ENCODE measurements around the gene COL17A1. TPM values are rescaled to one million over a fixed set of nuclear protein-coding genes. Genes with fewer than 3 reads are reported as not detected.
A peak's percentile ranks its signal among the peaks of the same experiment; 100 is the strongest.

Gene COL17A1
- total and polyA plus RNA-seq, 5 donors: 0.07 to 0.43 (median 0.13) TPM; not detected in 1

GRCh38 chr10:103986360-103986759, 99.3 kb downstream of the COL17A1 start:
- Histone ChIP-seq H3K9me3 (ENCODE audit: control insufficient read depth, low read length) (no peaks in the 10 kb centered on the region), H3K27me3 (ENCODE audit: control insufficient read depth, insufficient read depth) (no peaks in the 10 kb centered on the region), H3K27ac (ENCODE audit: low read length) (no peak overlapping the region), H3K4me1 (ENCODE audit: control insufficient read depth, insufficient read depth, low read length) (peaks cover 8% of the 10 kb centered on the region), H3K4me3 (ENCODE audit: low read length) (no peak overlapping the region)
- DNase-seq (no peak), ATAC-seq (peak in 1 of 2 donors; percentile 29)
- 83% methylated on average over 7 of the region's 7 CpGs for WGBS
- intact Hi-C loops (cut with DNase I): loop anchor here in 1 of 4 donors (5.0 kb wide), 1 partner anchor 99 kb away; no protein-coding TSS in a partner anchor

GRCh38 chr10:103985726-103986125, 100.0 kb downstream of the COL17A1 start:
- H3K4me1 ChIP-seq (ENCODE audit: control insufficient read depth, insufficient read depth, low read length): peaks cover 8% of the 10 kb centered on the region
- no peaks in the 10 kb centered on the region for H3K9me3 ChIP-seq (ENCODE audit: control insufficient read depth, low read length)
- DNase-seq (no peak), ATAC-seq (no peak)
- intact Hi-C loops (cut with DNase I): loop anchor here in 1 of 4 donors (5.0 kb wide), 1 partner anchor 98 kb away; no protein-coding TSS in a partner anchor
- no peak overlapping the region for H3K27ac ChIP-seq (ENCODE audit: low read length)
- no peak overlapping the region for H3K4me3 ChIP-seq (ENCODE audit: low read length)
- no peaks in the 10 kb centered on the region for H3K27me3 ChIP-seq (ENCODE audit: control insufficient read depth, insufficient read depth)

GRCh38 chr10:103983367-103983911, 102.2 kb downstream of the COL17A1 start:
- WGBS: 39% methylated on average over 4 of the region's 4 CpGs
- Histone ChIP-seq H3K27me3 (ENCODE audit: control insufficient read depth, insufficient read depth) (no peaks in the 10 kb centered on the region), H3K9me3 (ENCODE audit: control insufficient read depth, low read length) (no peaks in the 10 kb centered on the region), H3K4me1 (ENCODE audit: control insufficient read depth, insufficient read depth, low read length) (peaks cover 8% of the 10 kb centered on the region), H3K4me3 (ENCODE audit: low read length) (no peak overlapping the region), H3K27ac (ENCODE audit: low read length) (no peak overlapping the region)
- intact Hi-C loops (cut with DNase I): no loop called here
- DNase-seq (no peak), ATAC-seq (peak in 1 of 2 donors; percentile 64)

- H3K27ac ChIP-seq (ENCODE audit: low read length): no peak overlapping the region
- no peaks in the 10 kb centered on the region for H3K9me3 ChIP-seq (ENCODE audit: control insufficient read depth, low read length)
- no peaks in the 10 kb centered on the region for H3K27me3 ChIP-seq (ENCODE audit: control insufficient read depth, insufficient read depth)
- DNase-seq: no peak
- intact Hi-C loops (cut with DNase I): no loop called here
- peaks cover 8% of the 10 kb centered on the region for H3K4me1 ChIP-seq (ENCODE audit: control insufficient read depth, insufficient read depth, low read length)
- WGBS: 92% methylated on average over 4 of the region's 4 CpGs
- H3K4me3 ChIP-seq (ENCODE audit: low read length): no peak overlapping the region
- ATAC-seq: no peak
These were observed 103.0 kb downstream of the COL17A1 start for GRCh38 chr10:103982639-103983038.

Small RNA genes lying within 50 kb of the gene (microRNA-seq; reads per million reads assigned to microRNA genes)
- 0 reads per million in 2 donors for gene MIR936

Other genes starting within 250 kb of the COL17A1 start
- gene SH3PXD2A, start 230.3 kb downstream of the COL17A1 start, total RNA-seq: 10 to 100 TPM; 30.2 to 31.7 (median 31.0) TPM
- gene SH3PXD2A, start 230.3 kb downstream of the COL17A1 start, polyA plus RNA-seq: 13.5 TPM
- 10 to 100 TPM; 24.3 to 26.8 (median 25.1) TPM for gene STN1, start 167.7 kb downstream of the COL17A1 start, total RNA-seq
- gene STN1, start 167.7 kb downstream of the COL17A1 start, polyA plus RNA-seq: 26.8 TPM
- gene SLK, start 118.7 kb downstream of the COL17A1 start, total RNA-seq: 10 to 100 TPM; 32.8 to 40.5 (median 36.4) TPM
- gene SLK, start 118.7 kb downstream of the COL17A1 start, polyA plus RNA-seq: 12.7 TPM
- gene SFR1, start 36.3 kb upstream of the COL17A1 start, total RNA-seq: 1 to 10 TPM; 7.0 to 8.4 (median 7.3) TPM
- 7.1 TPM for gene SFR1, start 36.3 kb upstream of the COL17A1 start, polyA plus RNA-seq
- gene CFAP43, start 146.5 kb upstream of the COL17A1 start, total RNA-seq: under 1 TPM; 0.09 to 0.35 (median 0.22) TPM
- 0.18 TPM for gene CFAP43, start 146.5 kb upstream of the COL17A1 start, polyA plus RNA-seq
- gene GSTO1, start 169.0 kb upstream of the COL17A1 start, total RNA-seq: 100 to 1,000 TPM; 164 to 220 (median 198) TPM
- gene GSTO1, start 169.0 kb upstream of the COL17A1 start, polyA plus RNA-seq: 351 TPM
- 1 to 10 TPM in 1 of 4 donors, under 1 TPM in 3; 0.37 to 1.1 (median 0.72) TPM for gene GSTO2, start 183.3 kb upstream of the COL17A1 start, total RNA-seq
- gene GSTO2, start 183.3 kb upstream of the COL17A1 start, polyA plus RNA-seq: 0.43 TPM

All from right cardiac atrium (tissue), 5 donors.